Hepatic stellate cell (primary cell): ENCODE data around the gene USP34.
"Not testable (repeated sequence)": the region's sequence is repeated elsewhere in the genome, so short reads cannot be mapped to it uniquely, and the experiment has no call there.

Source experiments
- DNase-seq: peaks from one replicate; pipeline ENCODE4 v3.0.0; 2011; ENCODE audit warnings: low spot score

Gene USP34

DNA sequence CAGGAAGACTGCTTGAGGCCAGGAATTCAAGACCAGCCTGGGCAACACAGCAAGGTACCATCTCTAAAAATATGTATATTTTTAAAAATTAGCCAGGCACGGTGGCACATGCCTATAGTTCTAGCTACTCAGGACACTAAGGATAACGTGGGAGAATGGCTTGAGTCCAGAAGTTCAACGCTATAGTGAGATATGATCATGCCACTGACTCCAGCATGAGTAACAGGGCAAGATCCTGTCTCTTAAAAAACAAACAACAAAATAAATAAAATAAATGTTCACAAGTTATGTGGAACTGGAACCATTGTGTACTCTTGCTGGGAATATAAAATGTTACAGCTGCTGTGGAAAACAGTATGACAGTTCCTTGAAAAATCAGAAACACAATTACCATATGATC, 47.2 kb downstream of the USP34 start:
- DNase-seq = no peak

DNA sequence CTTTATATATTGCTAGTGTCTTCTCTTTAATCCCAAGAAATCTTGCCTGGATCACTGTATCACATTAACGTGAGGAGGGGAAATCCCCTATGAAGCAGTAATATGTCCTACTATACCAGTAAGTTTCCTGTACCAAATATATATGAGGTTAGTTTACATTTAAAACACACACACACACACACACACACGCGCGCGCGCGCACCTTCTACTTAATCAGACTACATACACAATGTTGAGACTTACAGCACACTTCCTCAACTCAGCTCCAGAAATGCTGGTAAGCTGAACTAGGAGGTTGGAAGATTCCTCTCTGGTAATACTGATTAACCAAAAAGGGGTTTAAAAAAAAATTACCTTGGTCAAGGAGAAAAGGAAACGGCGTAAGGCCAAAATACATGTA, 49.3 kb downstream of the USP34 start:
- DNase-seq = no peak

DNA sequence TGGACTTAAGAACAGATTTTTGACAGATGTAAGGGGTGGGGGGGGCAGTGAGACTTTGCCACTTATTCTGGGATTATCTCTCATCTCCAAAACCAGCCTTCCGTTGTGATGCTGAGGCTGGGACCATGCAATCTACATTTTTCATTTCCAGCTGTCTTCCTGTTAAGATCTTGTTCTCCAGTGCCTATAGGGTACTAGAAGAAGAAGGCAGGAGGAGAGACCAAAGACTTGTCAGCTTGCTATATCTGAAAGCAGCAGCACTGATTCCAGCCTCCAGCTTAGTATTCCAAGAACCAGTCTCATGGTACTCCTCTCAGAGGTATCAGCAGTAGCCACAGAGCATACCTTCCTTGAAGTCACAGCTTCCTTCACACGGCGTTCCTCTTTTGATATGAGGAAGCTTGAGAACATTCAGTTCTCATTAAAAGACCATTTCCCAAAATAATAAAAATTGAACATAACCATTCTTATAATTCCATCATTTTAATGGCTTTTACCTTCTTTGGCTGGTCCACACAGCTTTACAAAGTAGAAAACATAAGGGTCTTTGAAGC, 49.8 kb downstream of the USP34 start:
- no peak for DNase-seq

DNA sequence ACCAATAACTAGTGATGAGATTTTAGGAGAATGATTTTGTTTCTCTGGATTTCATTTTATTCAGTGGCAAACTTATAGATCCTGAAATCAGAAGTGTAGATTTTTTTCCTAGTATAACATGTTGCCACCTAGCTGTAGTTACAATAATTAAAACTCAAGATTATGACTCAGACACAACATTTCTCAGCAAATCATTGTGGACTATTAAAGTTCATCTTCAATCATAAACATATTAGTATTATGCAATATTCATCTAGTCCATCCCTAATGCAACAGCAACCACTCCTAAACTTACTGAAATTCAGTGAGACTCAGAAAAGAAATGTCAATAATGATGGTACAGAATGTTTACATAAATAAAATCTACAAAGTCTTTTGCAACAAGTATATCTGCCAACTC, 51.3 kb downstream of the USP34 start:
- no peak for DNase-seq

DNA sequence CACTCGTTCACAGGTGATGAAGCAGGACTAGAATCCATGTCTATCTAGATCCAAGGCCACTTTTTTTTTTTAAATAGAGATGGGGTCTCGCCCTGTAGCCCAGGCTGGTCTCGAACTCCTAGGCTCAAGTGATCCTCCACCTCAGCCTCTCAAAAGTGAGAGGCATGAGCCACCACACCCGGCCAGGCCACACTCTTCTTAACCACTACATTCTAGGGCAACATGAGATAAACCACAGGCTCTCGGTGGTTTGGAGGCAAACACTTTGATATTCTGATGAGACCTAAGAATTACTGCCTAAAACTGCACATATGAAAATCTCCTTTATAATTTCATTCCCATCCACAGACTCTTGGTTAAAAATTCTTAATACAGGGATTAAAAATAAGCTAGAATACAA, 51.8 kb downstream of the USP34 start:
- no peak for DNase-seq

DNA sequence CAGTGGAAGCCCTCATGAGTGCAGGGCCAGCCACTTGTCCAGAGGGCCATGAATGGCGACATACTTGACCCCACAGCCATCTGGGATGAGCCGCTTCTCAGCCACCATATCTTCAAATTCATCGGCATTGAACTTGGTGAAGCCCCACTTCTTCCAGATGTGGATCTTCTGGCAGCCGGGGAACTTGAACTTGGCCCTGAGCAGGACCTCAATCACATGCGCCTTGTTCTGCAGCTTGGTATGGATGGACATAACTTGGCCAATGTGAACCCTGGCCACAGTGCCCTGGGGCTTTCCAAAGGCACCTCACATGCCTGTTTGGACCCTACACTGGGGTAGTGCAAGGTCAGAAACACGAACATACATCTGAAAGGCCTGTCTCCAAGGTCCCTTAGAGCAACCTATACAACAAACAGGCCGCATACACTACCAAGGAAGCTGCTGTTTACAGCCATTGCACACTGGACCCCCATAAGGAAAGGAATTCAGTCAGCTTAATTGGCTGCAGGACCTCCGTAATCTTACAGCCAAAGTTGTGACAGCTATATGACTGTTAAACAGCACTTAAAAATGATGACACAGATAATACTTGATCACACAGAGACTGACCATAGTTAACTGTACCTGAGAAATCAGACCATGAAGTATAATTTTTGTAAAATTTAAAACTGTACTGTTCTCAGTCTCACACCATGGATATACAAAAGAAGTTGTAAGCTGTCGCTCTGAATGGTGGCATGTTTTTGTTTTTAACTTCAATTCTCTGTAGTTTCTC, 53.8 kb downstream of the USP34 start:
- DNase-seq = no peak

DNA sequence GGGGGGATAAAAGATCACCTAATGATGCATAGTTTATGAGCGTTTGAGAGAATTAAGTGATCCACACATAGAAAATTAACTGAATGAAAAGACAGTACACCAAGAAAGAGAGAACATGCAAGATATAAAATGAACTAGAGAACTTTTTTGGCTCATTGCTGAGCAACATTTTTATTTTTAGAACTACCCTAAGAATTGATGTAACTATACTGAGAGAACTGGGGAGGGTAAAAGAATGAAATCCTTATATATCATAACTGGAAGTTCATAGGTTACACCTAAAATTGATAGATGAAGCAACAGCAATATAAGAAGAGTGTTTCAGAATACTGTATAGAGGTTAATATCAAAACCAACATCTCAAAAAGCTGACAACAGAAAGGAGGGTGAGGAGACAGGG, 55.6 kb downstream of the USP34 start:
- no peak for DNase-seq

DNA sequence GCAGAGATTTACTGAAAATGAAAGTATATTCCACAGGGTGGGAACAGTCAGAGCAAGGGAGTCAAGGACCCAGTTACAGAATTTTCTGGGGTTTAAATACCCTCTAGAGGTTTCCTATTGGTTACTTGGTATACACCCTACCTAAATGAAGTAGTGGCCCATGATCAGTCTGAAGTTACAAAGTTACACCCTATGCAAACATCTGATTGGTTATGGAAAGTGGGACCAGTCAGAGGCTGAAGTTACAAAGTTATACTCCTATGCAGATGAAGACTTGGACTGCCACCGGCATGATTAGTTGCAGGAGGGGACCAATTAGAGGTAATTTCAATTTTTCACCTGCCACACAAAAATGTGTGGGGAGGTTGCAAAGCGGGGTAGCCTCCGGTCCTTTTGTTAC, 56.2 kb downstream of the USP34 start:
- DNase-seq = no peak

DNA sequence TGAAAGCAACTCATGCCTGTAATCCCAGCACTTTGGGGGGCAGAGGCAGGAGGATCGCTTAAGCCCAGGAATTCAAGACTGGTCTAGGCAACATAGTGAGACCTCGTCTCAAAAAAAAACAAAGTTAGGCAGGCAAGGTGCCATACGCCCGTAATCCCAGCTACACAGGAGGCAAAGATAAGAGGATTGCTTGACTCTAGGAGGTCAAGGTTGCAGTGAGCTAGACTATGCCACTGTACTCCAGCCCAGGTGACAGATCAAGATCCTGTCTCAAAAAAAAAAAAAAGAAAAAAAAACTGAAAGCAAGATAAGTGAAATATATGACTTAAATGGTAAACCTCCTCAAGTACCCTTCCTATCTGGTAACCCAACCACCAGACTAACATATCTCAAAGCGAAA, 59.8 kb downstream of the USP34 start:
- no peak for DNase-seq

DNA sequence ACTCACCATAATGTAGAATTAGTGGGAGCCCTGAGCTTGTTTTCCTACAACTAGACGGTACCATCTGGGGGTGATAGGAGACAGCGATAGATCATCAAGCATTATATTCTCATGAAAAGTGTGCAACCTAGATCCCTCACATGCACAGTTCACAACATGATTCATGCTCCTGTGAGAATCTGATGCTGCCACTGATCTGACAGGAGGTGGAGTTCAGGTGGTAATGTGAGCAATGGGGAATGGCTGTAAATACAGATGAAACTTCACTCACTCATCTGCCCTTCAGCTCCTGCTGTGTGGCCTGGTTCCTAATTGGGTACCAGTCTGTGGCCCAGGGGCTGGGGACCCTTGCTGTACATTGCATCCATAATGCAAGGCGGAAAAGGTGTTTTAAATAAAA, 60.7 kb downstream of the USP34 start:
- DNase-seq = no peak

DNA sequence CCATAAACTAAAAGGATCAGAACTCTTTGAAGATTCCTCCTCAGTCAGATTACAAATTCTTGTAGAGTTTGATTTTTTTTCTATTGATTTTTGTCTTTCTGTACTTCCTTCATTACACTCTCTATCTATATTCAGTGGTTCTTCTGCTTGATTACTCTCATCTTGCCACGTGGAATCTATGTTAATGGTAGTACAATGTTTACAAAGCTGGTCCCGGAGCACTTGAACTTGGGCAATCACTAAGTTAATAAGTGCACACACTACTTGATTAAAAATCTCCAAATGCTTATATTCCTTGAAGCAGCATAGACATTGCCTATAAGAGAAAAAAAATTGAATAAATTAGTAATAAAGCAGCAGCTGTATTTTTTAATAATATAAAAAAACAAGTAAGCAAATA, 65.1 kb downstream of the USP34 start:
- DNase-seq = no peak

DNA sequence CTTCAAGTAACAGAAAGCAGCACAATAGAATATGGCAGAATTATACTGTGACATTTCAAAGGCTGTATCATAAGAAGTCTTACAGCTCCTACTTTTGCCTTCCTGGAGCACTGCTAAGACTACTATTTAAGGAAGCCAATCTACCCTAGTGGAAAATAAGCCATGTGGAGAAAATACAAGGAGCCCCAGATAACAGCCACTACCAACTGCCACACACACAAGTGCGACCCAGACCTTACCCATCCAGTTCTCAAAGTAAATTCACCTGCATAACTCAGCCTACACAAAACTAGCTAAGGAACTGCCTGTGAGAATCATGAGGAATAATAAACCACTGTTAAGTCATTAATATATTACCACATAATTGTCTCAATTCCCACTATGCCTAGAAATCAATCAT, 66.4 kb downstream of the USP34 start:
- DNase-seq = no peak

DNA sequence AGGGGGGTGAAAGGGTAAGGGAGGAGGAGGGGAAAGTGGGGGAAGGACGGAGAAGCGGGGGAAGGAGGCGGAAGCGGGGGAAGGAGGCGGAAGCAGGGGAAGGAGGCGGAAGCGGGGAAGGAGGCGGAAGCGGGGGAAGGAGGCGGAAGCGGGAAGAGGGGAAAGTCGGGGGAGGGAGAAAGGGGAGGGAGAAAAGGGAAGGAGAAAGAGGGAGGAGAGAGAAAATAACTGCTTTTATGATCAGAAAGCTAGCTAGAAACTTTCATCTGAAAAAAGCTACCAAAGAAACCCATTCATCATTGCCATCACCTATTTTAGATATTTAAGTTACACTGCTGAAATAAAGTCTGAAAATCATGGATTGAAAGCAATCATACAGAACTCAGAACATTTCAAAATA, 72.5 kb downstream of the USP34 start:
- no peak for DNase-seq

DNA sequence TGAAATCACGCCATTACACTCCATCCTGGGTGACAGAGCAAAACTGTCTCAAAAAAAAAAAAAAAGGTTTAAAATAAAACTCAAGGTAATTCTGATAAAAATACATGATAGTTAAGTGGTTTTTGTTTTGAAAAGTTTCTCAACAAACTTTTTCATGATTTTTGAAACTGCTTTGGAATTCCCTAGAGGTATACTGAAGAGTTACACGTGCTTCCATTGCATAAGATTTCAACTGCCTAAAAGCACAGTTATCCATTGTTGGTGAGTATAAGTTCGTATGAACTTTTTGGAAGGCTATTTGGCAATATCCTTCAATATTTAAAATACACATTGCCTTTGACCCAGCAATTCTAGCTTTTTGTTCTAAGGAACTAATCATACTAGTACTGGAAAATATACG, 74.9 kb downstream of the USP34 start:
- no peak for DNase-seq

DNA sequence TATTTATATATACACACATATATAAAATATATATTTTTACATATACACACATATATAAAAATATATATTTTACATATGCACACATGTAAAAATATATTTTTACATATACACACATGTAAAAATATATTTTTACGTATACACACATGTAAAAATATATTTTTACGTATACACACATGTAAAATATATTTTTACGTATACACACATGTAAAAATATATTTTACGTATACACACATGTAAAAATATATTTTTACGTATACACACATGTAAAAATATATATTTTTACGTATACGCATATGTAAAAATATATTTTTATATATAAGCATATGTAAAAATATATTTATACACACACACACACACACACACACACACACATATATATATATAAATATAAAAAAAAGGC, 83.3 kb downstream of the USP34 start:
- not testable (repeated sequence) for DNase-seq

DNA sequence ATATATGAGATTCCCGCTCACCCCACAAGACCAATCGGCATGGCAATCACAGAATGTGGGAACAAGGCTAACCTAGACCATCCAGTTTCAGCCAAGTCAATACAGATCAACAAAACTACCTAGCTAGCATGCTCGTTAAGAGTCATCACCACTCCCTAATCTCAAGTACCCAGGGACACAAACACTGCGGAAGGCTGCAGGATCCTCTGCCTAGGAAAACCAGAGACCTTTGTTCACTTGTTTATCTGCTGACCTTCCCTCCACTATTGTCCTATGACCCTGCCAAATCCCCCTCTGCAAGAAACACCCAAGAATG, 90.0 kb downstream of the USP34 start:
- DNase-seq = not testable (repeated sequence)

DNA sequence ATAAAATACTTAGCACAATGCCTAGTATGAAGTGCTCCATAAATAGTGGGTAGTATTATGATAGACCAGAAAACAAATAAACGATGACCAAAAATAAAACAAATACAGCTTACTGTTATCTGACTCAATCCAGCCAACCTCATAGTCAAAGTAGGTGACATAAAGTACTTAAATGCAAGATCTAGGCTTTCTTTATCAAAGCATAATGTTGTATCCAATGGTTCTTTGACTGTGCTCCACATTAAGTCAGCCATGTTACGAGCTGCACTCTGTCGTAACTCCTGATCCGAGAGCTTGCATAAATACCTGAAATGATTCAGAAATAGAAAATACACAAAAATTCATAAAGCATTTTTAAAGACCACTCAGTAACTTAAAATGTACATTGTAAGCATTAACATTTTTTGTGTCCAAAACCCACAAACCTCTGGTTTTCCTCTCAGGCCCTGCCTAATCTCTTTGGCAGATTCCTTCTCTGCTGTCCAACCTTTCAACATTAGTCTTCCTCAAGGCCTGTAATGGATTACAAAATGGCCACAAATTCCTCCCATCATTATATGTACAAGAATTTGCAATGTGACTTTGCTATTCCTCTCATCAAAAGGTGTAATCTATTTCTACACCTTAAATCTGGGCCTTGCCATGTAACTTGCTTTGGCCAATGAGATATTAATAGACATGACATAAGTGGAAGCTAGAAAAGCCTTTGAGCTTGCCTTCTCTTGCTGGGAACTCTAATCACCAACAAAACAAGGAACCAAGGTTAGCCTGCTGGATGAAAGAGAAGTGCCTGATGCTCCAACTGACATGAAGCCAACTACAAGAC, 90.6 kb downstream of the USP34 start:
- DNase-seq = peak; percentile 30

DNA sequence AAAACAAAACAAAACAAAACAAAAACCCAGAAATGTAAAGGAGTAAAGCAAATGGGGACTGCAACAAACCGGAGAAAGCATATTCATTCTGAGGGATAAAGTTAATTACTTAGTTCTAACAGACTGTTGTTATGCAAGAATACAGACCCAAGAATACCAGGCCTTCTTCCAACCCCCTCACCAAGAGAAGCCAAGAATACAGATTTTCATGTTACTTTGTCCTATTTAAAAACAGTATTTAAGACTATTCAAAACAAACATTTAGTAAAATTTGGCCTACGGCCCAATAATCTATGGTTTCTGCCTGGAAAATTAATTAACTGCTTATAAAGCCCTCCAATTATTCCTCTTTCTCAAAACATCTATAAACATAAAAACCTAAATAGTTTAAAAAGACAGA, 91.4 kb downstream of the USP34 start:
- no peak for DNase-seq

DNA sequence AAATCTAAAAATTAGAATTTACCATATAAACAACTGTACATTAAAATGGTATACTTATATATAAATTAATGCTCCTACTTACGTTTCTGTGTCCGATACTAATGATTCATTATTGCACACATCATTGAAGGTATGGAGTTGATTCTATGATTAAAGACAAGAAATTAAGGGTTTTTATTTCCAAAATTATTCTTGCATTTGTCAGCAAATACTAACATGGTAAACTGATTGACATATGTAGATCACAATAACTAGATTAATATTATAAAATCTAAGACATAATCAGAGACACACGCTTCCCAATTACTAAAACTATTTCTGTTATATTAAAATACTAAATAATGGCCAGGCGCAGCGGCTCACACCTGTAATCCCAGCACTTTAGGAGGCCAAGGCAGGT, 92.6 kb downstream of the USP34 start:
- no peak for DNase-seq

DNA sequence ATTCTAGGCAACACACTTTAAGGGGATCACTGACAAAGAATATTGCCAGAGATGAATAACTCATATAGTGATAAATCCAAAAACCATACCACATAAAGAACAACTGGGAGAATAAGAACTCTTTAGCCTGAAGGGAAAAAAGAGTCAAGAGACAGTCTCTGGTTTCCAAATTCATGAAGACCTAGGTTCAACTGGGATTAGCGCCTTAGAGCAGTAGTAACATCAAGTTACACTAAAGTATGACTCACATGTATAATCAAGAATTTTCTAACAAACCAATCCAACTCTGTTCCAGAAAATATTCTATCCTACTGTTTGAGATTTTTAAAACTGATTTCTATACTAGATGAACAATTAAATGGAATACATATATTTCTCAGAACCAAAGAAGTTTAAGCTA, 93.8 kb downstream of the USP34 start:
- DNase-seq = no peak

DNA sequence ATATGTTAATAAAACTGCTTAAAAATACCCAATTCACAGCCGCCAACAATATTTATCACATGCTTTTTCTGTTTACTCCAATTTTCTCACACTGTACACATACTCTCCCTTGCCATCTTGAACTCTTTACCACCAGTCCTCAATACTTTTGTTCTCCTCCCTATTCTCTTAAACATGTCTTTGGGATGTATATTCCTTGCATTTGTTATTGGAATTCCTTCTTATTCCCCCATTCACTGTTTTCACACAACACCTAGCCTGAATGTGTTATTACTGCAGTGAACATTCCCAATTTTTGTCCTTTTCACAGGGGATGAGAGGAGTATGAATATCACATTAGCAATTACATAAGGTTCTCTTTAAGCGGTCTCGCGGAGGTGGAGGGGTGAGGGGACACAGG, 94.7 kb downstream of the USP34 start:
- DNase-seq = no peak

DNA sequence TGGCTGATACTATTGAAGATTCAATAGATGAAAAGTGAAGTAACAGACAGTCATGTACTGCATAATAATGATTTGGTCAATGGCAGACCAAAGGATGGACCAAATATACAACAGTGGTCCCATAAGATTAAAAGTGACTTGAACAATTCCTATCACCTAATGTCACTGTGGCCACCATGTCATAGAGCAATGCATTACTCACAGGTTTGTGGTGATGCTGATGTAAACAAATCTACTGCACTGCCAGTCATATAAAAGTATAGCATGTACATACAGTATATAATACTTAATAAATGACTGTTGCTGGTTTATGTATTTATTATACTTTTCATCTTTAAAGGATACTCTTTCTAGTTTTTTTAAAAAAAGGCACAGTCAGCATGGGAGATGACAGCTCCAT, 99.9 kb downstream of the USP34 start:
- DNase-seq = no peak
